ENCODE results near the gene SOCS6.

DNA sequence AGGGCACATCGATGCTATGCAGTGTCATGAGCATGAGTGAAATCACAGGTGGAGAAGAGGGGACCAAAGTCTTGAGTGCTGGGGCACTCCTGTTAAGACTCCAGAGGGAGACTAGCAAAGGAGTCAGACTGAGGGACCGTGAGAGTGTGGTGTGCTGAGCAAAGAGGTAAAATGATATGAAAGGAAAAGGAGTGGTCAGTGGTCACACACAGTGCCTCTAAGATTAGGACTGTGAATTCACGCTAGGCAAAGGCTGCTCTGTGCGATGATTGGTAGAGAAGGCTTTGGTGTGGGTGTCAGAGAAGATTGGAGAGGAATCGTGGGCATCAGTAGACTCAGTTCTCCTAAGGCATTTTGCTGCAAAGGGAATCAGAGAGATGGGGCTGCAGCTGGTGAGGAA is 12.8 kb downstream of the SOCS6 start:
- TF ChIP-seq, protein P1, sequence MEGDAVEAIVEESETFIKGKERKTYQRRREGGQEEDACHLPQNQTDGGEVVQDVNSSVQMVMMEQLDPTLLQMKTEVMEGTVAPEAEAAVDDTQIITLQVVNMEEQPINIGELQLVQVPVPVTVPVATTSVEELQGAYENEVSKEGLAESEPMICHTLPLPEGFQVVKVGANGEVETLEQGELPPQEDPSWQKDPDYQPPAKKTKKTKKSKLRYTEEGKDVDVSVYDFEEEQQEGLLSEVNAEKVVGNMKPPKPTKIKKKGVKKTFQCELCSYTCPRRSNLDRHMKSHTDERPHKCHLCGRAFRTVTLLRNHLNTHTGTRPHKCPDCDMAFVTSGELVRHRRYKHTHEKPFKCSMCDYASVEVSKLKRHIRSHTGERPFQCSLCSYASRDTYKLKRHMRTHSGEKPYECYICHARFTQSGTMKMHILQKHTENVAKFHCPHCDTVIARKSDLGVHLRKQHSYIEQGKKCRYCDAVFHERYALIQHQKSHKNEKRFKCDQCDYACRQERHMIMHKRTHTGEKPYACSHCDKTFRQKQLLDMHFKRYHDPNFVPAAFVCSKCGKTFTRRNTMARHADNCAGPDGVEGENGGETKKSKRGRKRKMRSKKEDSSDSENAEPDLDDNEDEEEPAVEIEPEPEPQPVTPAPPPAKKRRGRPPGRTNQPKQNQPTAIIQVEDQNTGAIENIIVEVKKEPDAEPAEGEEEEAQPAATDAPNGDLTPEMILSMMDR (IDR thresholded peaks at IDR 0.05): no peak
- no peak for TF ChIP-seq POLR2A (IDR thresholded peaks at IDR 0.05)
